Measurements from ENCODE around the gene IL1R1. TPM values are rescaled to one million over a fixed set of nuclear protein-coding genes. Genes with fewer than 3 reads are reported as not detected.

The IL1R1 gene
- total and polyA plus RNA-seq, 12 donors, result 8.6 to 153 (median 126) TPM

DNA sequence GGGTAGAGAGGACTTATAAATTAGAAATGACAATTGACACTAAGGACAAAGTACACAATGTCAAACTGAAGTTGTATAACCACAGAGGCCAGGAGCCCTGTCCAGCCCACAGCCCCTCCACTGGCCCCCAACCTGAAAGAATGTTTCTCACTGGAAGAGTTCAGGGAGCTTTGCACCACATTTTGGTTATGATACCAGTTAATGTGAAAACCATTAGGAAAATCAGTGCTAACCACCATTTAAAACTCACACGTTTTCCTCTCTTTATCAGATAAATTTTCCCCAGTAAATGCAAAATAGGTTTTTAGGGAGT, 38.1 kb downstream of the IL1R1 start:
- Histone ChIP-seq H3K27me3 (no peaks in the 10 kb centered on the region), H3K4me3 (no peak overlapping the region), H3K9me3 (replicated peaks in 1 of 3) (no peaks in the 10 kb centered on the region), H3K27ac (no peak overlapping the region), H3K4me1 (replicated peaks in 1 of 2) (no peaks in the 10 kb centered on the region), H3K36me3 (replicated peaks in 1 of 2) (peaks cover 0 to 11% of the 10 kb centered on the region in 2 donors)
- DNase-seq, result no peak
- intact Hi-C loops (cut with DNase I), result no loop called here
- TF ChIP-seq, protein P1, sequence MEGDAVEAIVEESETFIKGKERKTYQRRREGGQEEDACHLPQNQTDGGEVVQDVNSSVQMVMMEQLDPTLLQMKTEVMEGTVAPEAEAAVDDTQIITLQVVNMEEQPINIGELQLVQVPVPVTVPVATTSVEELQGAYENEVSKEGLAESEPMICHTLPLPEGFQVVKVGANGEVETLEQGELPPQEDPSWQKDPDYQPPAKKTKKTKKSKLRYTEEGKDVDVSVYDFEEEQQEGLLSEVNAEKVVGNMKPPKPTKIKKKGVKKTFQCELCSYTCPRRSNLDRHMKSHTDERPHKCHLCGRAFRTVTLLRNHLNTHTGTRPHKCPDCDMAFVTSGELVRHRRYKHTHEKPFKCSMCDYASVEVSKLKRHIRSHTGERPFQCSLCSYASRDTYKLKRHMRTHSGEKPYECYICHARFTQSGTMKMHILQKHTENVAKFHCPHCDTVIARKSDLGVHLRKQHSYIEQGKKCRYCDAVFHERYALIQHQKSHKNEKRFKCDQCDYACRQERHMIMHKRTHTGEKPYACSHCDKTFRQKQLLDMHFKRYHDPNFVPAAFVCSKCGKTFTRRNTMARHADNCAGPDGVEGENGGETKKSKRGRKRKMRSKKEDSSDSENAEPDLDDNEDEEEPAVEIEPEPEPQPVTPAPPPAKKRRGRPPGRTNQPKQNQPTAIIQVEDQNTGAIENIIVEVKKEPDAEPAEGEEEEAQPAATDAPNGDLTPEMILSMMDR (IDR thresholded peaks at IDR 0.05), result no peak
- no peak for TF ChIP-seq POLR2A (IDR thresholded peaks at IDR 0.05)
- 55 to 63% (median 59%) methylated on average over 1 of the region's 1 CpG for WGBS, 4 donors

DNA sequence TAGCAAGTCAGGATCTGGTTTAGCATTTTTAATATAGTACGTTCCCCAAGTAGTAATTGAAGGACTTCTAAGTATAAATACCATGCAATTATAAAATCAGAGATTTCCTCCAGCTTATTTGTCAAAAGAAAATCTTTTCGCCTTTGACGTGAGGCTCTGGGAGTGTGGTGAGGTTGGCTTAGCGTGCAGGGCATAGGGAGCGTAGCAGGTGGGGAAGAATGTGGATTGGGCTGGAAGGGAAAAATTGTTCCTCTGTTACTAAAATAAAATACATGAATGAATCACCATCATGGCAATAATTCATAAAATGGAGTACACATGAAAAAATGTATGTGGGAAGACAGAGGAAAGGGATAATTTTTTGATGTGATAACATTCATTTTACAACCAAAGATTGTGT, 38.8 kb downstream of the IL1R1 start:
- no peak for TF ChIP-seq POLR2A (IDR thresholded peaks at IDR 0.05)
- TF ChIP-seq, protein P1 (IDR thresholded peaks at IDR 0.05), result no peak
- DNase-seq, result no peak
- Histone ChIP-seq H3K4me1 (replicated peaks in 1 of 2) (no peaks in the 10 kb centered on the region), H3K9me3 (replicated peaks in 1 of 3) (no peaks in the 10 kb centered on the region), H3K4me3 (no peak overlapping the region), H3K27ac (no peak overlapping the region), H3K27me3 (no peaks in the 10 kb centered on the region), H3K36me3 (replicated peaks in 1 of 2) (peaks cover 0 to 8% of the 10 kb centered on the region in 2 donors)
- WGBS, 4 donors, result 90 to 97% (median 93%) methylated on average over 5 of the region's 5 CpGs
- intact Hi-C loops (cut with DNase I), result no loop called here

DNA sequence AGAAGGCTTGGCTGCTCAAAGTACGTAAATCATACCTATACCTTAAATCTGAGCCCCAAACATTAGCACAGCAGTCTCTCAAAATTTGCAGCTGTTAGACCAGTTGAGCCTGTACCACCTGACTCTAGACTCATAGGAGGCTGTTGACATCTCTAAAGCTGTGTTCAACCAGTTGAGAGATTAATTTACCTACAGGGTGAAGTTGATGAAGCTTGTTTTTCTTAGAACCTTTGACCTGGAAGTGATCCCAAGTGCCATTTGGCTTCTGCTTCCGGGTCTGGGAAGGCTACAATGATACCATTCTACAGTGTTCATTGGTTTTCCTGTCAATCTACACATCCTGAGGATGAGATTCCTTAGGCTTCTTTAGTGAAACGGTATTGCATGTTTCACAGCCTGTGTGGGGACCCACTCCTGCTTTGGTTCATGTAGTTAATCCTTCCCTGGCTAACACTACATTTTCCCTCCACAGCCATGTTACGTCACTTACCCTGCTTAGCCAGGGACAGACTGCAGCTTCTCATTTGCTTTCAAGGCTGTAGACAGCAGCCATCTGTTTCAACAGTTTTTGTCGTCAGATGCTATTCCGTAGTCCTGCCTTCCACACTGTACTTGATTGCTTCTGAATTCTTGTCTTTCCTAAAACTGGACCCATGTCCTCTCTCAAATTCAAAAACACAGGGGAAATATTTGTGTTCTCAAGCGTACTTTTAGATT, 39.5 kb downstream of the IL1R1 start:
- intact Hi-C loops (cut with DNase I), result no loop called here
- peak in 2 of 7 donors; percentile 45 to 59 for DNase-seq
- Histone ChIP-seq H3K36me3 (replicated peaks in 1 of 2) (peaks cover 0 to under 1% of the 10 kb centered on the region in 2 donors), H3K9me3 (replicated peaks in 1 of 3) (no peaks in the 10 kb centered on the region), H3K4me3 (no peak overlapping the region), H3K27me3 (no peaks in the 10 kb centered on the region), H3K4me1 (replicated peaks in 1 of 2) (peaks cover 0 to 3% of the 10 kb centered on the region in 2 donors), H3K27ac (no peak overlapping the region)
- no peak for TF ChIP-seq POLR2A (IDR thresholded peaks at IDR 0.05)
- TF ChIP-seq, protein P1 (IDR thresholded peaks at IDR 0.05), result no peak
- 48 to 59% (median 56%) methylated on average over 7 of the region's 7 CpGs for WGBS, 4 donors

DNA sequence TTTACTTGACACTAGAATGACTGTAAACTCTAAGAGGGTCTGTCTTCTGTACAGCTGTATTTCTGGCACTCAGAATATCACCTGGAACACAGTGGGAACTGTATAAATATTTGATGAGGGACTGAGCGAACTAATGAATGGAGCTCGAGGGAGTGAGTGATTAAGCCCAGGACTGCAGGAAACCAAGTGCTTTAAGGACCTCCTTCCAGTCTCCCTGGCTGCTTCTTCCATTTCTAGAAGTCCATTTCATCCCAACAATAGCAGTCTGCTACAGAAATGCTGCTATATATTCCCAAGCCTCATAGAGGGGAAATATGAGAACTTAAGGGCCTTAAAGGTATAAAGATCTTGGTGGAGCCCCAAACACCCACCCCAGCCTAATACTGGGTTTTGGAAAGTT, 41.5 kb downstream of the IL1R1 start:
- H3K27ac ChIP-seq, result no peak overlapping the region
- peaks cover 0 to 5% of the 10 kb centered on the region in 2 donors for H3K4me1 ChIP-seq (replicated peaks in 1 of 2)
- H3K9me3 ChIP-seq (replicated peaks in 1 of 3), result no peaks in the 10 kb centered on the region
- no peak for DNase-seq
- H3K4me3 ChIP-seq, result no peak overlapping the region
- intact Hi-C loops (cut with DNase I), result no loop called here
- no peaks in the 10 kb centered on the region for H3K36me3 ChIP-seq (replicated peaks in 1 of 2)
- H3K27me3 ChIP-seq, result no peaks in the 10 kb centered on the region
- no peak for TF ChIP-seq POLR2A (IDR thresholded peaks at IDR 0.05)
- TF ChIP-seq, protein P1 (IDR thresholded peaks at IDR 0.05), result no peak
- 72 to 88% (median 82%) methylated on average over 2 of the region's 2 CpGs for WGBS, 4 donors
